HepG2 (cell line): Measurements from ENCODE around the gene TBC1D2B. TPM values are rescaled to one million over a fixed set of nuclear protein-coding genes. Genes with fewer than 3 reads are reported as not detected.

Source experiments
- ARNT2 ChIP-seq: sonication (generic); formaldehyde crosslinking; IDR thresholded peaks from 2 replicates; pipeline ENCODE4 v1.8.0; 2022; ENCODE audit warnings: mild to moderate bottlenecking, low read depth, missing genetic modification reagents, moderate library complexity
- FIP1L1 ChIP-seq: fragments of 200-400 bp; formaldehyde crosslinking; IDR thresholded peaks from 2 replicates; pipeline ENCODE4 v1.6.1; 2018; ENCODE audit warnings: low read depth, mild to moderate bottlenecking, low read length, moderate library complexity, borderline replicate concordance; ENCODE audit not compliant: insufficient read depth
- GATAD2A ChIP-seq: IDR thresholded peaks from 2 replicates; pipeline ENCODE4 v1.6.1; 2016
- KLF15 ChIP-seq: sonication (generic); formaldehyde crosslinking; IDR thresholded peaks from 2 replicates; pipeline ENCODE4 v1.8.1; 2023; ENCODE audit warnings: borderline replicate concordance, mild to moderate bottlenecking, inconsistent platforms, missing genetic modification reagents, mixed read lengths
- MIER3 ChIP-seq: IDR thresholded peaks from 2 replicates; pipeline ENCODE4 v1.6.1; 2016; ENCODE audit warnings: missing compliant biosample characterization, borderline replicate concordance
- NFATC3 ChIP-seq: sonication (generic); formaldehyde crosslinking; IDR thresholded peaks from 2 replicates; pipeline ENCODE4 v1.5.1; 2020; ENCODE audit warnings: mild to moderate bottlenecking, missing genetic modification reagents
- NFKBIZ ChIP-seq: IDR thresholded peaks from 2 replicates; pipeline ENCODE4 v1.6.1; 2018; ENCODE audit warnings: missing genetic modification reagents, missing compliant biosample characterization
- NFYC ChIP-seq: IDR thresholded peaks from 2 replicates; pipeline ENCODE4 v1.6.1; 2016; ENCODE audit warnings: missing genetic modification reagents, missing compliant biosample characterization
- REPIN1 ChIP-seq: sonication (generic); formaldehyde crosslinking; IDR thresholded peaks from 2 replicates; pipeline ENCODE4 v1.8.0; 2022; ENCODE audit warnings: missing genetic modification reagents, low read depth, mild to moderate bottlenecking, borderline replicate concordance
- SIN3A ChIP-seq: IDR thresholded peaks from 2 replicates; pipeline ENCODE4 v1.6.1; 2011; ENCODE audit warnings: low read depth, mild to moderate bottlenecking, control low read depth, low read length, borderline replicate concordance
- SKI ChIP-seq: fragments of 450-650 bp; IDR thresholded peaks from one replicate; pipeline ENCODE4 v1.6.1; 2018; ENCODE audit warnings: mild to moderate bottlenecking; ENCODE audit not compliant: partially characterized antibody
- TCF12 ChIP-seq, 2 experiments: fragments of 450-650 bp in 1 of 2; sonication (generic) in 1 of 2; formaldehyde crosslinking in 1 of 2; IDR thresholded peaks; 2 replicates each; pipeline versions ENCODE4 v1.6.1 to v1.8.0; 2017 to 2022; ENCODE audit warnings: antibody characterized with exemption in 1 of 2, mild to moderate bottlenecking in 1 of 2, missing genetic modification reagents in 1 of 2, moderate library complexity in 1 of 2
- XBP1 ChIP-seq: sonication (generic); formaldehyde crosslinking; IDR thresholded peaks from 2 replicates; pipeline ENCODE4 v1.5.0; 2020; ENCODE audit warnings: missing genetic modification reagents
- ZBTB3 ChIP-seq: sonication (generic); formaldehyde crosslinking; IDR thresholded peaks from 2 replicates; pipeline ENCODE4 v1.4.0; 2020; ENCODE audit warnings: low read depth, mild to moderate bottlenecking, moderate library complexity, missing genetic modification reagents, borderline replicate concordance
- ZBTB7B ChIP-seq: sonication (generic); formaldehyde crosslinking; IDR thresholded peaks from 2 replicates; pipeline ENCODE4 v1.4.0; 2020; ENCODE audit warnings: missing genetic modification reagents
- ZBTB8A ChIP-seq: sonication (generic); formaldehyde crosslinking; IDR thresholded peaks from 2 replicates; pipeline ENCODE4 v1.4.0; 2020; ENCODE audit warnings: mild to moderate bottlenecking, low read depth, missing genetic modification reagents, borderline replicate concordance
- ZFX ChIP-seq: sonication (generic); formaldehyde crosslinking; IDR thresholded peaks from 2 replicates; pipeline ENCODE4 v1.4.0; 2020; ENCODE audit warnings: mild to moderate bottlenecking, low read depth, missing genetic modification reagents, moderate library complexity
- ZNF235 ChIP-seq: sonication (generic); formaldehyde crosslinking; IDR thresholded peaks from 2 replicates; pipeline ENCODE4 v1.8.1; 2023; ENCODE audit warnings: mild to moderate bottlenecking, missing genetic modification reagents, borderline replicate concordance
- ZNF44 ChIP-seq: sonication (generic); formaldehyde crosslinking; IDR thresholded peaks from 2 replicates; pipeline ENCODE4 v1.5.1; 2020; ENCODE audit warnings: mild to moderate bottlenecking, missing genetic modification reagents
- ZNF510 ChIP-seq: sonication (generic); formaldehyde crosslinking; IDR thresholded peaks from 2 replicates; pipeline ENCODE4 v1.4.0; 2020; ENCODE audit warnings: low read depth, mild to moderate bottlenecking, missing genetic modification reagents
- ZNF670 ChIP-seq: sonication (generic); formaldehyde crosslinking; IDR thresholded peaks from 2 replicates; pipeline ENCODE4 v1.8.0; 2022; ENCODE audit warnings: mild to moderate bottlenecking, missing genetic modification reagents, borderline replicate concordance
- ZNF674 ChIP-seq: sonication (generic); formaldehyde crosslinking; IDR thresholded peaks from 2 replicates; pipeline ENCODE4 v1.5.0; 2020; ENCODE audit warnings: low read depth, mild to moderate bottlenecking, missing genetic modification reagents
- ZNF776 ChIP-seq: sonication (generic); formaldehyde crosslinking; IDR thresholded peaks from 2 replicates; pipeline ENCODE4 v1.4.0; 2020; ENCODE audit warnings: mild to moderate bottlenecking, missing genetic modification reagents
- ZSCAN20 ChIP-seq: sonication (generic); formaldehyde crosslinking; IDR thresholded peaks from 2 replicates; pipeline ENCODE4 v1.4.0; 2020; ENCODE audit warnings: missing genetic modification reagents, mild to moderate bottlenecking, borderline replicate concordance
- polyA plus RNA-seq, 8 experiments: library from polyadenylated mRNA; depleted of rRNA in 3 of 8; stranded (reverse) in 7 of 8; unstranded in 1 of 8; fragments of >200 nt; fragmentation: Illumina TruSeq in 4 of 8; extraction: Trizol in 4 of 8; gene quantifications; 2 replicates each; pipeline versions ENCODE4 v1.2.1 to v1.2.3, GENCODE V29; 2011 to 2016; ENCODE audit warnings: low read depth in 4 of 8, missing spikeins in 1 of 8, mixed read lengths in 1 of 8; ENCODE audit not compliant: insufficient read depth in 1 of 8
- total RNA-seq, 5 experiments: library from RNA; depleted of rRNA; stranded (reverse); fragments of >200 nt; fragmentation: Illumina TruSeq; extraction: Trizol; gene quantifications; 2 replicates each; pipeline ENCODE4 v1.2.3, GENCODE V29; 2016; ENCODE audit warnings: low read depth in 1 of 5
- TF ChIP-seq, protein P1 (sequence below): fragments of 450-650 bp; IDR thresholded peaks from 2 replicates; pipeline ENCODE4 v1.6.1; 2016
- TF ChIP-seq, protein P2 (sequence below): sonication (generic); formaldehyde crosslinking; IDR thresholded peaks from 2 replicates; pipeline ENCODE4 v1.4.0; 2020; ENCODE audit warnings: missing genetic modification reagents, low read depth, mild to moderate bottlenecking, borderline replicate concordance

TBC1D2B gene
- total and polyA plus RNA-seq, 2 of the 13 experiments (the other 11 are each of a cell fraction or from before 2014, with no cell fraction given): 10.1 to 14.4 TPM

DNA sequence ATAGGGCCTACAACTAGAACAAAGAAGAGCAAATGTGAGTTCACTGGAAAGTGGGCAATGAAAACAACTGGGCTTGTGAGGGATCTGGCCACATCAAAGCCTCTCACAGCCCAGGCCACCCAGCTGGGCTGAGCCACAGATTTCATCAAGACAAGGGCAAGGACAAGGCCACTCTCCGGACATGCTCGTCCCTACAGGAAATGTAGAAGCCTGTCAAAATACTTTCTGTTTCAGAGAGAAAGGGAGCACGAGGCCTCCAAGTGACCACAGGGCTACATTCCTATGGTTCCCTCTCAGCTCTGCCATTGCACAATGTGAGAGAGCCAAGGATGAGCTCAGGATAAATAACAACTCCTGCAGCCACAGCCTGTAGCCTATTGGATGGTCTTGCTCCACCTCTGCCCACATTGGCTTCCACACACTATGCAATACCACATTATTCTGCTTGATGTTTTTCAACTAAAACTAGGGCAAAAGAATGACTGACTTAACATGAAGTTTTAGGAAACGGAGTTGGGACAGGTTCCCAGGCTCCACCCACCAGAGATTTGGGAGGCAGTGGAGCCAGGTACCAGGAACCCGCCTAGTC lies 12.1 kb downstream of the TBC1D2B start (continued):
- TF ChIP-seq, protein P1, sequence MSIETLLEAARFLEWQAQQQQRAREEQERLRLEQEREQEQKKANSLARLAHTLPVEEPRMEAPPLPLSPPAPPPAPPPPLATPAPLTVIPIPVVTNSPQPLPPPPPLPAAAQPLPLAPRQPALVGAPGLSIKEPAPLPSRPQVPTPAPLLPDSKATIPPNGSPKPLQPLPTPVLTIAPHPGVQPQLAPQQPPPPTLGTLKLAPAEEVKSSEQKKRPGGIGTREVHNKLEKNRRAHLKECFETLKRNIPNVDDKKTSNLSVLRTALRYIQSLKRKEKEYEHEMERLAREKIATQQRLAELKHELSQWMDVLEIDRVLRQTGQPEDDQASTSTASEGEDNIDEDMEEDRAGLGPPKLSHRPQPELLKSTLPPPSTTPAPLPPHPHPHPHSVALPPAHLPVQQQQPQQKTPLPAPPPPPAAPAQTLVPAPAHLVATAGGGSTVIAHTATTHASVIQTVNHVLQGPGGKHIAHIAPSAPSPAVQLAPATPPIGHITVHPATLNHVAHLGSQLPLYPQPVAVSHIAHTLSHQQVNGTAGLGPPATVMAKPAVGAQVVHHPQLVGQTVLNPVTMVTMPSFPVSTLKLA: peak; percentile 90
- TF ChIP-seq ZFX (CRISPR knock-in tag) (peak; percentile 77; the same call in 1 of the 2 replicates), NFATC3 (no peak; the same call in 1 of the 2 replicates), ZNF235 (CRISPR knock-in tag) (no peak), TCF12 (IDR thresholded peaks at IDR 0.05) (no peak), TCF12 (CRISPR knock-in tag; IDR thresholded peaks at IDR 0.05) (peak; percentile 90), ZBTB8A (peak; percentile 47; the same call in 1 of the 2 replicates), ZBTB7B (CRISPR knock-in tag) (peak; percentile 86), GATAD2A (peak; percentile 98), KLF15 (no peak), ZNF776 (CRISPR knock-in tag) (no peak), SIN3A (0 out of 2 replicates have a peak, but pooled peaks have one; percentile 55), ZNF510 (peak; percentile 79; the same call in 1 of the 2 replicates), ZNF674 (CRISPR knock-in tag) (no peak), REPIN1 (CRISPR knock-in tag) (peak; percentile 67; the same call in 1 of the 2 replicates), XBP1 (CRISPR knock-in tag) (0 out of 2 replicates have a peak, but pooled peaks have one; percentile 33), MIER3 (CRISPR knock-in tag) (no peak; the same call in none of the 2 replicates), ZSCAN20 (CRISPR knock-in tag) (no peak), NFKBIZ (peak; percentile 91; the same call in 1 of the 2 replicates), ARNT2 (CRISPR knock-in tag) (peak; percentile 62; the same call in 1 of the 2 replicates), NFYC (CRISPR knock-in tag) (peak; percentile 51; the same call in 1 of the 2 replicates), ZNF44 (CRISPR knock-in tag) (0 out of 2 replicates have a peak, but pooled peaks have one; percentile 40), ZNF670 (CRISPR knock-in tag) (no peak), FIP1L1 (no peak), SKI (peak; percentile 97), ZBTB3 (CRISPR knock-in tag) (peak; percentile 26; the same call in 1 of the 2 replicates)
- TF ChIP-seq, protein P2, sequence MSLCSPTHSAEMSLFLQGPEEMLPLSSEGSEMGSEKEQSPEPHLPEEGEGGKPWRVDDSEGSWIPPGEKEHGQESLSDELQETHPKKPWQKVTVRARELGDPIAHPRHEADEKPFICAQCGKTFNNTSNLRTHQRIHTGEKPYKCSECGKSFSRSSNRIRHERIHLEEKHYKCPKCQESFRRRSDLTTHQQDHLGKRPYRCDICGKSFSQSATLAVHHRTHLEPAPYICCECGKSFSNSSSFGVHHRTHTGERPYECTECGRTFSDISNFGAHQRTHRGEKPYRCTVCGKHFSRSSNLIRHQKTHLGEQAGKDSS (CRISPR knock-in tag): peak; percentile 80; the same call in 1 of the 2 replicates
